ENCODE results near the gene KRT33B.

KRT33B gene

DNA sequence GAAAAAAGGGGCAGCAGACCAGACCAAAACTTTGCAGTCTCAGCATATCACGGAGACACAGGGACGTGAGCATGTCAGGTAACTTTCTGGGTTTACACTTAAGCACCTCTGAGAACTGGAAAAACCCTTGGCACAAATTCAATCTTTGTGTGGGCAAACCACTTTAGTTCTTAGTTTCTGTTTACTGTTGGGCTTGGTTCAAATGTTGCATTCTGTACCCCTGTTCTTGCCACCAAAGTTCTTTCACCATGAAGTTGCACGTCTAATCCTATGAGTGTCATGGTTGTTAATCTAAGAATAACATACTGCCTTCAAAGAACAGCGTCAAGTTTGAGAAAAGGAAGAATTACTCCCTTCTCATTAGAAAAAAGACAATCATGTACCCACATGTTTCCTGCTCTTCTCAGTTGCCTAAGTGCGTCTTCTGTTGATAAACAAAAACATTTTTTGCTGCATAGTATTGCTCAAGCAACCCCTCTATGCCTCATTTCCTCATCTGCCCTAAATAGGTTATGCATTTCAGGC lies 30.6 kb downstream of the KRT33B start:
- Histone ChIP-seq H3K9ac (ENCODE audit: low read length) (no peak overlapping the region), H3F3A (ENCODE audit: insufficient read depth, low read length) (no peaks in the 10 kb centered on the region), H3K27me3 (ENCODE audit: insufficient read depth, low read length) (no peaks in the 10 kb centered on the region), H3K9me3 (ENCODE audit: low read length) (no peaks in the 10 kb centered on the region), H3K4me2 (ENCODE audit: low read length) (no peak overlapping the region), H3K79me2 (ENCODE audit: insufficient read depth, low read length) (no peaks in the 10 kb centered on the region), H3K27ac (ENCODE audit: low read depth, low read length, poor library complexity, severe bottlenecking) (no peak overlapping the region), H2AFZ (ENCODE audit: low read length) (no peak overlapping the region), H3K36me3 (ENCODE audit: insufficient read depth, low read length) (no peaks in the 10 kb centered on the region), H4K20me1 (ENCODE audit: insufficient read depth, low read length) (no peaks in the 10 kb centered on the region), H3K4me1 (ENCODE audit: insufficient read depth, low read length, severe bottlenecking) (no peaks in the 10 kb centered on the region), H3K9me2 (ENCODE audit: low read depth, low read length) (no peaks in the 10 kb centered on the region), H3K4me3 (ENCODE audit: low read depth, low read length, poor library complexity, severe bottlenecking) (no peak overlapping the region)
- no peak for TF ChIP-seq EZH2 (IDR thresholded peaks at IDR 0.05; ENCODE audit: borderline replicate concordance, low read length)
- TF ChIP-seq, protein P1, sequence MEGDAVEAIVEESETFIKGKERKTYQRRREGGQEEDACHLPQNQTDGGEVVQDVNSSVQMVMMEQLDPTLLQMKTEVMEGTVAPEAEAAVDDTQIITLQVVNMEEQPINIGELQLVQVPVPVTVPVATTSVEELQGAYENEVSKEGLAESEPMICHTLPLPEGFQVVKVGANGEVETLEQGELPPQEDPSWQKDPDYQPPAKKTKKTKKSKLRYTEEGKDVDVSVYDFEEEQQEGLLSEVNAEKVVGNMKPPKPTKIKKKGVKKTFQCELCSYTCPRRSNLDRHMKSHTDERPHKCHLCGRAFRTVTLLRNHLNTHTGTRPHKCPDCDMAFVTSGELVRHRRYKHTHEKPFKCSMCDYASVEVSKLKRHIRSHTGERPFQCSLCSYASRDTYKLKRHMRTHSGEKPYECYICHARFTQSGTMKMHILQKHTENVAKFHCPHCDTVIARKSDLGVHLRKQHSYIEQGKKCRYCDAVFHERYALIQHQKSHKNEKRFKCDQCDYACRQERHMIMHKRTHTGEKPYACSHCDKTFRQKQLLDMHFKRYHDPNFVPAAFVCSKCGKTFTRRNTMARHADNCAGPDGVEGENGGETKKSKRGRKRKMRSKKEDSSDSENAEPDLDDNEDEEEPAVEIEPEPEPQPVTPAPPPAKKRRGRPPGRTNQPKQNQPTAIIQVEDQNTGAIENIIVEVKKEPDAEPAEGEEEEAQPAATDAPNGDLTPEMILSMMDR (IDR thresholded peaks at IDR 0.05; ENCODE audit: low read length) = no peak

DNA sequence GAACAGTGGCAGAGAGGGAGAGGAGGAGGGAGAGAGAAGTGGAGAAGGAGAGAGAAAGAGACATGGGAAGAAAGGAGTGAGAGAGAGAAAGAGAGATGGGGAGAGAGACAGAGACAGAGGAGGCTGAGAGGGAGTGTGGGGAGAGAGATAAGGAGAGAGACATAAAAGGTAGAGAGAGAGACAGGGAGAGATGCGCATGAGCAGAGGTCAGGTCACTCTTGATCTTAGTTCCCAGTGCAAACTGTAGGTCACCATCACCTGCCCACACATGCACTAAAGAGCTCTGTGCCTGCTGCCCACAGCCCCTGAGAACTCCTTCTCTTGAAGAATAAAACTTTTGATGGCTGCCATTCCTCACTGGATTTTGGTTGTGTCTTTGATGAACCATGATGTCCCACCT lies 33.9 kb downstream of the KRT33B start:
- Histone ChIP-seq H3K27ac (ENCODE audit: low read depth, low read length, poor library complexity, severe bottlenecking) (no peak overlapping the region), H3K4me1 (ENCODE audit: insufficient read depth, low read length, severe bottlenecking) (no peaks in the 10 kb centered on the region), H3K27me3 (ENCODE audit: insufficient read depth, low read length) (no peaks in the 10 kb centered on the region), H3F3A (ENCODE audit: insufficient read depth, low read length) (no peaks in the 10 kb centered on the region), H4K20me1 (ENCODE audit: insufficient read depth, low read length) (no peaks in the 10 kb centered on the region), H3K9me2 (ENCODE audit: low read depth, low read length) (no peaks in the 10 kb centered on the region), H2AFZ (ENCODE audit: low read length) (no peak overlapping the region), H3K9me3 (ENCODE audit: low read length) (no peaks in the 10 kb centered on the region), H3K4me2 (ENCODE audit: low read length) (no peak overlapping the region), H3K36me3 (ENCODE audit: insufficient read depth, low read length) (no peaks in the 10 kb centered on the region), H3K9ac (ENCODE audit: low read length) (no peak overlapping the region), H3K79me2 (ENCODE audit: insufficient read depth, low read length) (no peaks in the 10 kb centered on the region), H3K4me3 (ENCODE audit: low read depth, low read length, poor library complexity, severe bottlenecking) (no peak overlapping the region)
- TF ChIP-seq, protein P1 (IDR thresholded peaks at IDR 0.05; ENCODE audit: low read length) = no peak
- no peak for TF ChIP-seq EZH2 (IDR thresholded peaks at IDR 0.05; ENCODE audit: borderline replicate concordance, low read length)

DNA sequence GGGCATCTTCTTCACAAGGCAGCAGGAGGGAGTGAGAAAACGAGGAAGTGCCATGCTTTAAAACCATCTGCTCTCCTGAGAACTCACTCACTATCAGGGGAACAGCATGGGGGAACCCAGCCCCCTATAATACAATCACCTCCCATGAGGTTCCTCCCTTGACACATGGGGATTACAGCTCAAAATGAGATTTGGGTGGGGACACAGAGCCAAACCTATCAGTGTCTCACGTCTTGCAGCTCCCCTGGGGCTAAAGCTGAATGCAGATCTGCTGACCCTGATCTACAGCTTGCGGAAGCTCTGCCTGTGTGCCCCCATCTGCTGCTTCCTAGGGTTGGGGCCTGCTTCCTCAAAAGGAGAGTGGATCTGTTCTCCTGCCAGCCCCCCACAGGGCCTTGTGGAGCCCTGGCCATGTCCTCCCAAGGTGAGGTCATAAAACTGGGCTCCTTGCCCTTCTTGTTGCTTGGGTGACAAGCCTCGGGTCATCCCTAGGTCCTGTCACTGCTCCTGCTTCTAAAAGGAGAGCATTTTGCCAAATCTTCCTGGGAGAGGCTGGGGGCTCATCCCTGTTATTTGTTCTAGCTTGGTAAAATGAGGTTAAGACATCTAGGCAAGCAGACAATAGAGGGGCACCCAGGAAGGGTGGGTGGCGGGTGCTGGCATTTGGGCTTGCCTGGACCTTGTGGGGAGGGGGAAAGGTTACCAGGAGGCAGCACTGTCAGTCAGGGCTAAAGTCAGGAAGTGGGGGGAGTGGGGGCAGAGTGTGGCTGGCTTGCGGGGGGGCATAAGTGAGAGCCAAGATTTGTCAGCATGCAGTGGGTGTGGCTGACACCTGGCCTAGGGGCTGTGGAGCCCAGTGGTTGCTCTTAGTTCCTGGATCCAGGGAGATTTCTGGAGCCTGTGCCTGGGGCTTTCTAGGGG lies 35.0 kb downstream of the KRT33B start:
- H3K4me2 ChIP-seq (ENCODE audit: low read length) = no peak overlapping the region
- no peak overlapping the region for H3K9ac ChIP-seq (ENCODE audit: low read length)
- no peaks in the 10 kb centered on the region for H3K9me3 ChIP-seq (ENCODE audit: low read length)

More for the DNA sequence above, 35.0 kb downstream of the KRT33B start:
- Histone ChIP-seq H3K4me1 (ENCODE audit: insufficient read depth, low read length, severe bottlenecking) (no peaks in the 10 kb centered on the region), H3K79me2 (ENCODE audit: insufficient read depth, low read length) (no peaks in the 10 kb centered on the region), H3K27ac (ENCODE audit: low read depth, low read length, poor library complexity, severe bottlenecking) (no peak overlapping the region), H3K27me3 (ENCODE audit: insufficient read depth, low read length) (no peaks in the 10 kb centered on the region), H3K9me2 (ENCODE audit: low read depth, low read length) (no peaks in the 10 kb centered on the region), H3K4me3 (ENCODE audit: low read depth, low read length, poor library complexity, severe bottlenecking) (no peak overlapping the region), H4K20me1 (ENCODE audit: insufficient read depth, low read length) (no peaks in the 10 kb centered on the region), H2AFZ (ENCODE audit: low read length) (no peak overlapping the region), H3F3A (ENCODE audit: insufficient read depth, low read length) (no peaks in the 10 kb centered on the region), H3K36me3 (ENCODE audit: insufficient read depth, low read length) (no peaks in the 10 kb centered on the region)
- TF ChIP-seq, protein P1 (IDR thresholded peaks at IDR 0.05; ENCODE audit: low read length) = no peak
- no peak for TF ChIP-seq EZH2 (IDR thresholded peaks at IDR 0.05; ENCODE audit: borderline replicate concordance, low read length)
